HG03342 (cell line): ENCODE measurements around the gene CHCHD4.

Experiments
- ATAC-seq: cut with Tn5 transposase; IDR thresholded peaks from one replicate; pipeline ENCODE4 v1.9.1; 2021; ENCODE audit warnings: mild to moderate bottlenecking, moderate library complexity; ENCODE audit not compliant: unreplicated experiment

CHCHD4 gene

GRCh38 chr3:14150491-14151230 lies 26.0 kb upstream of the CHCHD4 start:
- ATAC-seq, result no peak

DNA sequence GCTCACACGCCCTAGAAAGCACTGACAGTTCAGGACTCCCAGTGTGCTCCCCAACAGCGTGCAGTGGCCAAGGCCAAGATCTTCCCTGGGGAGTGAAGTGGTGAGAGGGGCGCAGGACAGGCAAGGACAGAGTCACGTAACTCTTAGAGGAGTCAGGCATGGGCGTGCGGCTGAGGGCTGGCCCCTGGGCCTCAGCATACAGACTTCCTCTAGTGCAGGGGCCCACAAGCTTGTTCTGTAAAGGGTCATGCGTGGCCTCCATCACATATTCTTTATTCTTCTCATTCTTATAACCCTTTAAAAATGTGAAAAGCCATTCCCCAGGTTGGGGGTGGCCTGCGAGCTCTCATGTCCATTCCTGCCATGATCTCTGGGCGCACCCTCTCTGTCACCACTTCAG lies 25.4 kb upstream of the CHCHD4 start:
- no peak for ATAC-seq

DNA sequence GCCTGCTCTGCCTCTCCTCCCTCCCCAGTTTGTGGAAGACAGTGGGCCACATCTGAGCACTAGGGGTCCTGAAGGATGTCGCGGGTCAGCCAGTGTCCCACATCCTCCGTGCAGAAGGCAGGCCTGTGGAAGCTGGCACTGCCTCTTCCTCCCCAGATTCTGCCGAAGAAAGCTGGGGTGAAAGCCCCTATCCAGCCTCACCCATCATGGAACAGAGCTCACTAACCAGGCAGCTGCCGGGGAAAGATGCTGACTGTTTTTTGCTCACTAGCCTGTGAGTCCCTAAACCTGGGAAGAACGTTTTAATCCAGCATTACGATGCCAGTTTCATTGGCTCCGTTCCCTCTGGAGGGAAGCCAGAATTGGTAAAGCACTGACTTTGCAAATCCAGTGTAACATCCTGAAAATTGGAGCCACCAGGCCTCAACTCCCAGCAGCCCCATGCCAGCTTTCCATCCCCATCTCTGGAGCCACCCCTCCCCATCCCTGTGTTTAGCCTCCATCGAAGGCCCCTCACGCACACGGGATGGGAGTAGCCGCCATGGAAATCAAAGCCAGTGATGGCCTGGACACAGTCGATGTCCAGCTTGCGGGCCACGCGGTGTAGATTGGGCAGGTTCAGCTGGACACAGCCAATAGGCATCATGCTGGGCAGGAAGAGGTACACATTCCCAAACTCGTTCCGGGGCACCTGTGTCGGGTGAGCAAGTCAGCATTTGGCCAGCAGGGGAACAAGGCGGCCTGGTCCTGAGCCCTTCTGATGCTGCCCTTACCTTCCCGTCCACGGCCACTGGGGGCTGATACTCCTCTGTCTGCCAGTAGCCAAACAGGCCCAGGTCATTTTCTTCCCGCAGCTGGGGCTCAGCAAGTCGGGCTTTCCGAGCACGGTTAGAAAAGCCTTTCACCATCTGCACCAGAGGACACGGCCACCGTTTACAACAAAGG lies 23.6 kb upstream of the CHCHD4 start:
- no peak for ATAC-seq

DNA sequence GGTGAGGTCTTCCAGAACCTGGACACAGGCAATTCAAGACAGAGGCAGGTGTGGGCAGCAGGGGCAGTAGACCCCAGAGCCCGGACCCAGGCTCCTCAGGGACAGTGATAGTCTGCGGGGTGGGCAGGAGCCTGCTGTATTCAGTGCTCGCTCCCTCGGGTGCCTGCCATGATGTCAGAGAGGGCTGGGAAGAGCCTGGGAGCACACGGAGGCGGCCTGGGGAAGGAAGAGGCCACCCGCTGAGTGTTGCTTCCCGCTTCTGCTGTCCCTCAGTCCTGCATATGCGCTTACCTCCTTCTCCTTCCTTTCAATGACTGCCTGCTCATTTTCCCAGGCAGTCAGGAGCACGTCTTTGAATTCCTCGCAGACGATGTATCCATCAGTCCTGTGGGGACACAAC lies 22.9 kb upstream of the CHCHD4 start:
- no peak for ATAC-seq

- ATAC-seq, result no peak
Measured at GRCh38 chr3:14147066-14147435, 22.4 kb upstream of the CHCHD4 start.

GRCh38 chr3:14146381-14147065 lies 21.9 kb upstream of the CHCHD4 start:
- no peak for ATAC-seq

DNA sequence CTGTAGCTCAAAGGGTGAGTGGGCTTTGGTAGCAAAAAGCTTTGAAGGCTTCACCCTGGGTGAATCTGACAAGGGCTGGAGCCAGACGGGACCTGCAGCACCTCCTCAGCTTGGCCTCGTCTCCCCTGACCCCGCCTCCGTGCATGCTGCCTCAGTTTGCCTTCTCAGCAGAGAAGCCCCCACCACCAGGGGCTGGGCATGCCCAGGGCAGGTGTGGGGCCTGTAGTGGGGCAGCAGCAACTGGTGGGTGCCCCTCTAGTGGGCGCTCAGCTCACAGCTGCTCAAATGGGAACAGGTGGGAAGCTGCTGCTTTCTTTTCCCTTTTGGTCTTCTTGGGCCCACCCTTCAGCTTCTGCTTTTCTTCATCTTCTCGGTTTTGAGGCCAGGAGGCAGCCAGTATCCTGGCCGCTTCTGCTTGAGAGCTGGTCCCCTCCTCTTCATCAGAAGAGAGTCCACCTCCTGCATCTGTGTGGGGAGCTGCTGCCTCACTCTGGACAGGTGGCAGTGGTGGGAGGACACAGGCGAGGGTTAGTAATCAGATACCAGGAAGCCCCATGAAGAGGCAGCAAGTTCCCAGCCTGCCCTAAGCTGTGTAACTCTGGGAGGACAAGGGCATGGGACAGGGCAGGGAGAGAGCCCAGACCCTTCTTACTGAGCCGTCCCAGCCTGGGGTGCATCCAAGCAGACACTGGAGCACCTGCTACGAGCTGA lies 21.2 kb upstream of the CHCHD4 start:
- ATAC-seq, result no peak

DNA sequence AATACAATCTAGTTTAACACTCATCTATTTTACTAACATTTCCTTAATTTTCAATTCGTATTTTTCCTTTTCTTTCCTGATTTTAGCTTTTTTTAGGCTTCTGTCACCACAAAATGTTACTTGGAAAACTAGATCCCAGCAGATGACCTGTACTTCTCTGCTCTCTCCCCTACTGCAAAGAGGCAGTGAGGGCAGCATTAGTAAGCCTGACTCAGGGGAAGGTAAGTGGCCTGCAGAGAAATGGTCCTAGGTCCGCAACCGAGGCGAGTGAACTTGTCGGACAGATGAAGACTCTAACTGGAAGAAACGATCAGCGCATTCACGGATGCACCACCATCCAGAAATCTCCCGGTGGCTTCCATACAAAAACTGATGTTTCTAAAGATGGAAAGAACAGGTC lies 20.6 kb upstream of the CHCHD4 start:
- no peak for ATAC-seq

- ATAC-seq, result peak; percentile 96
Measured at GRCh38 chr3:14144423-14145075, 19.9 kb upstream of the CHCHD4 start.

- ATAC-seq, result no peak
Measured at GRCh38 chr3:14143271-14144225, 18.9 kb upstream of the CHCHD4 start.

DNA sequence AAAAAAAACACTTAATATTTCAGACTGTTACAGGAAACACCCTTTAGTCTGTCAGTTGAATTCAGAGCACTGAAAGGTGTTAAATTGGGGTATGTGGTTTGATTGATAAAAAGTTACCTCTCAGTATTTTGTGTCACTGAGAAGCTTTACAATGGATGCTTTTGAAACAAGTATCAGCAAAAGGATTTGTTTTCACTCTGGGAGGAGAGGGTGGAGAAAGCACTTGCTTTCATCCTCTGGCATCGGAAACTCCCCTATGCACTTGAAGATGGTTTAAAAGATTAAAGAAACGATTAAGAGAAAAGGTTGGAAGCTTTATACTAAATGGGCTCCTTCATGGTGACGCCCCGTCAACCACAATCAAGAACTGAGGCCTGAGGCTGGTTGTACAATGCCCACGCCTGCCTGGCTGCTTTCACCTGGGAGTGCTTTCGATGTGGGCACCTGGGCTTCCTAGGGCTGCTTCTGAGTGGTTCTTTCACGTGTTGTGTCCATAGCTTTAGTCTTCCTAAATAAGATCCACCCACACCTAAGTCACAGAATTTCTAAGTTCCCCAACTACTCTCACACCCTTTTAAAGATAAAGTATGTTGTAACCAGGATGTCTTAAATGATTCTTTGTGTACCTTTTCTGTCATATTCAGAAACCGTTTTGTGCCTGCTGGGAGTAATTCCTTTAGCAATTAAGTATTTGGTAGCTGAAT lies 18.0 kb upstream of the CHCHD4 start:
- no peak for ATAC-seq

DNA sequence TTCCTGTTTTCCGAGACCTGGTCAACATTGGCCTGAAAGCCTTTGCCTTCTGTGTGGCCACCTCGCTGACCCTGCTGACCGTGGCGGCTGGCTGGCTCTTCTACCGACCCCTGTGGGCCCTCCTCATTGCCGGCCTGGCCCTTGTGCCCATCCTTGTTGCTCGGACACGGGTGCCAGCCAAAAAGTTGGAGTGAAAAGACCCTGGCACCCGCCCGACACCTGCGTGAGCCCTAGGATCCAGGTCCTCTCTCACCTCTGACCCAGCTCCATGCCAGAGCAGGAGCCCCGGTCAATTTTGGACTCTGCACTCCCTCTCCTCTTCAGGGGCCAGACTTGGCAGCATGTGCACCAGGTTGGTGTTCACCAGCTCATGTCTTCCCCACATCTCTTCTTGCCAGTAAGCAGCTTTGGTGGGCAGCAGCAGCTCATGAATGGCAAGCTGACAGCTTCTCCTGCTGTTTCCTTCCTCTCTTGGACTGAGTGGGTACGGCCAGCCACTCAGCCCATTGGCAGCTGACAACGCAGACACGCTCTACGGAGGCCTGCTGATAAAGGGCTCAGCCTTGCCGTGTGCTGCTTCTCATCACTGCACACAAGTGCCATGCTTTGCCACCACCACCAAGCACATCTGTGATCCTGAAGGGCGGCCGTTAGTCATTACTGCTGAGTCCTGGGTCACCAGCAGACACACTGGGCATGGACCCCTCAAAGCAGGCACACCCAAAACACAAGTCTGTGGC lies 17.1 kb upstream of the CHCHD4 start:
- ATAC-seq, result no peak

DNA sequence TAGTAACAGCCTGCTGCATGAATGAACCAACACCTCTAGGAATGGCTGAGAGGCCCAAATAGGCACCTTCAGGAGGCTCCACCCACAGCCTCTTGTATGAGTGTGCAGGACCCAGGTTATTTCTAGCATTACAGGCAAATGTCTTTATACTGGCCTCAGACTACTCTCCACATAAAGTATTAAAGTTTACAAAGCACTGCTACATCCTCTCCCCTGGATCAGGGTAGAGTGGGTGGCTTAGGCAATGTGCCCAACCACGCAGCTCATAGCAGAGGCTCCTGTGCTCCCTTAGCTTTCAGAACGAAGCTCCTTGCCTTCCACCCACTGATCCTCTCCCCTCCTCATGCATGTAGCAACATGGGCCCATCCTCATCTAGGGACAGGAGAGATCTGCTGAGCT lies 16.5 kb upstream of the CHCHD4 start:
- ATAC-seq, result no peak

- no peak for ATAC-seq
Measured at GRCh38 chr3:14140668-14141067, 16.0 kb upstream of the CHCHD4 start.

DNA sequence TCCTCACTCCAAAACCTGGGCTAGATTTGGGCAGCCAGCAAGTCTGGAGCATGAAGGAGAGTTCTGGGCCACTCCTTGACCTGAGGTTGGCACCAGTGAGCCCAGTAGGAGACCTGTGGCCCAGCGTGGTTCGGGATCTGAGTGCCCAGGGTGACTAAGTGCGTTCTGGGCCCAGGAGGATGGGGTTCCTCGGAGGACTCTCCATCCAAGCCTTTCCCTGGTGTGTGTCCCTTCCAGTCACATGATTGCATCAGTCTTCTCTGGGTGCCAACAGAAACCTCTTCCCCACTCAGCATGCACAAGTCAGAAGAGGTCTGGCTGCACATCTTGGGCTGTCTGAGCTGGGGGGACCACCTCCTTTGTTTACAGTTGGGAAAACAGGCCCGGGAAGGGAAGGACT lies 15.1 kb upstream of the CHCHD4 start:
- ATAC-seq, result no peak

GRCh38 chr3:14138878-14139655 lies 14.4 kb upstream of the CHCHD4 start:
- ATAC-seq, result no peak
